ENCODE measurements around the gene TIGD1. TPM values are rescaled to one million over a fixed set of nuclear protein-coding genes. Genes with fewer than 3 reads are reported as not detected.

TIGD1 gene
- total and polyA plus RNA-seq, 4 donors, result 2.0 to 6.0 (median 4.5) TPM

DNA sequence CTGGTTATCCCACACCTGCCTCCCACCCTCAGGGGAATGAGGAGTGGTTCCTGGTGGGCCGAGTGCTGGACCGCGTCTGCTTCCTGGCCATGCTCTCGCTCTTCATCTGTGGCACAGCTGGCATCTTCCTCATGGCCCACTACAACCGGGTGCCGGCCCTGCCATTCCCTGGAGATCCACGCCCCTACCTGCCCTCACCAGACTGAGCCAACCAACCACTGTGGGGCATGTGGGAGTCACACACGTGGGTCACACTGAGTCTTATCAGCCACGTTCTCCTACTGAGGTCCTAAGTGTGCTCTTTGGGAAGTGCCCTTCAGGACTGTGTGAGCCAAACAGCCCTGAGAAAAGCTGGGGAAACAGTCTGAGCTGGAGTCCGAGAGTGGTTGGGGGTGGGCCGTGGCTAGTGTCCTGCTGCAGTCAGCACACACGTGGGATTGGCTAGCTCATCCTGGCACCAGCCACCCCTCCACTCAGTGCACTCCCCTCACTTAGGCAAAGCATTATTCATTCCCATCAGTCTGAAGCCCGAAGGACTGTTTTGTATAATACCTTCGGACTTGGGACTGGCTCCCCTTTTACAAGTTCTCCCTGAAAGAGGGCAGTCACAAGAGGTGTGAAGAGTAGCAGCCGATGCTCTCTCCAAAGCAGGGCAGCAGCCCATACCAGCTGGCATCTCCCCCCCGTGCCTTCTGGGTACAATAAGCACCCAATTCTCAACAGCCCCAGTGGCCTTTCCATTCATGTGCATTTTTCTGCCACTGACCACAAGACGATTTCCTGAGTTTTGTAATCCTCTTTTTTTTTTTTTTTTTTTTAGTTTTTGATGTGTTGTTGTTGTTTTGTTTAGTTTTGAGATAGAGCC lies 4.6 kb downstream of the TIGD1 start:
- Histone ChIP-seq H3K27ac (ENCODE audit: low read depth in 1 of 2, low read length in 1 of 2) (no peak overlapping the region), H3K9me3 (ENCODE audit: control insufficient read depth in 4 of 4, insufficient read depth in 3 of 4, low read length in 3 of 4) (peaks cover 0 to 13% (median 1%) of the 10 kb centered on the region in 4 donors), H3K9ac (ENCODE audit: insufficient read depth in 1 of 2, low read length in 2 of 2) (no peak overlapping the region), H3K4me1 (ENCODE audit: control insufficient read depth in 5 of 5, insufficient read depth in 5 of 5, low read length in 5 of 5) (peaks cover 0 to 4% (median 3%) of the 10 kb centered on the region in 5 donors), H3K36me3 (ENCODE audit: control insufficient read depth in 4 of 4, insufficient read depth in 4 of 4, low read length in 4 of 4) (peaks cover 0 to 20% (median 10%) of the 10 kb centered on the region in 4 donors), H3K4me3 (no peak overlapping the region), H3K27me3 (ENCODE audit: control insufficient read depth in 3 of 3, insufficient read depth in 3 of 3, low read length in 2 of 3) (no peaks in the 10 kb centered on the region)
- 74 to 88% methylated on average over 17 of the region's 17 CpGs for WGBS, 2 donors
- ATAC-seq (ENCODE audit: insufficient read depth, low FRiP score) (no peak), DNase-seq (no peak)
- TF ChIP-seq, protein P1, sequence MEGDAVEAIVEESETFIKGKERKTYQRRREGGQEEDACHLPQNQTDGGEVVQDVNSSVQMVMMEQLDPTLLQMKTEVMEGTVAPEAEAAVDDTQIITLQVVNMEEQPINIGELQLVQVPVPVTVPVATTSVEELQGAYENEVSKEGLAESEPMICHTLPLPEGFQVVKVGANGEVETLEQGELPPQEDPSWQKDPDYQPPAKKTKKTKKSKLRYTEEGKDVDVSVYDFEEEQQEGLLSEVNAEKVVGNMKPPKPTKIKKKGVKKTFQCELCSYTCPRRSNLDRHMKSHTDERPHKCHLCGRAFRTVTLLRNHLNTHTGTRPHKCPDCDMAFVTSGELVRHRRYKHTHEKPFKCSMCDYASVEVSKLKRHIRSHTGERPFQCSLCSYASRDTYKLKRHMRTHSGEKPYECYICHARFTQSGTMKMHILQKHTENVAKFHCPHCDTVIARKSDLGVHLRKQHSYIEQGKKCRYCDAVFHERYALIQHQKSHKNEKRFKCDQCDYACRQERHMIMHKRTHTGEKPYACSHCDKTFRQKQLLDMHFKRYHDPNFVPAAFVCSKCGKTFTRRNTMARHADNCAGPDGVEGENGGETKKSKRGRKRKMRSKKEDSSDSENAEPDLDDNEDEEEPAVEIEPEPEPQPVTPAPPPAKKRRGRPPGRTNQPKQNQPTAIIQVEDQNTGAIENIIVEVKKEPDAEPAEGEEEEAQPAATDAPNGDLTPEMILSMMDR (IDR thresholded peaks at IDR 0.05; ENCODE audit: control extremely low read depth, extremely low read depth), result no peak

DNA sequence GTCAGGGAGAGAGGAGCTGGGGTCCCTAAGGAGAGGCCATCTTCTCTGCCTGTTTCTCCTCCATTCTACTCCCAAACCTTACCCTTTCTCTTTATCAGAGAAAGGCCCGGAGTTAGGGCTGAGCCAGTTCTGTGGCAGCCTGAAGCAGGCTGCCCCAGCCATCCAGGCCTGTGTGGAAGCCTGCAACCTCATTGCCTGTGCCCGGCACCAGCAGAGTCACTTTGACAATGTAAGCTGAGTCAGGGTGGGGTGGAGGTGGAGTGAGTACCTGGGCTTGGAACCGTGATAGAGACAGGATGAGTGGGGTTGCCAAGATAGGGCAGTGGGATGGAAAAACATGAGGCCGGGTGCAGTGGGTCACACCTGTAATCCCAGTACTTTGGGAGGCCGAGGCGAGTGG lies 5.7 kb downstream of the TIGD1 start:
- WGBS, 2 donors, result 93 to 94% methylated on average over 6 of the region's 6 CpGs
- TF ChIP-seq, protein P1 (IDR thresholded peaks at IDR 0.05; ENCODE audit: control extremely low read depth, extremely low read depth), result no peak
- H3K27me3 ChIP-seq (ENCODE audit: control insufficient read depth in 3 of 3, insufficient read depth in 3 of 3, low read length in 2 of 3), result no peaks in the 10 kb centered on the region
- no peak for DNase-seq
- ATAC-seq (ENCODE audit: insufficient read depth, low FRiP score), result no peak
- peaks cover 0 to 20% (median 10%) of the 10 kb centered on the region in 4 donors for H3K36me3 ChIP-seq (ENCODE audit: control insufficient read depth in 4 of 4, insufficient read depth in 4 of 4, low read length in 4 of 4)
- H3K4me3 ChIP-seq, result no peak overlapping the region
- no peak overlapping the region for H3K9ac ChIP-seq (ENCODE audit: insufficient read depth in 1 of 2, low read length in 2 of 2)
- H3K9me3 ChIP-seq (ENCODE audit: control insufficient read depth in 4 of 4, insufficient read depth in 3 of 4, low read length in 3 of 4), result peaks cover 0 to 13% (median 1%) of the 10 kb centered on the region in 4 donors
- no peak overlapping the region for H3K27ac ChIP-seq (ENCODE audit: low read depth in 1 of 2, low read length in 1 of 2)
- H3K4me1 ChIP-seq (ENCODE audit: control insufficient read depth in 5 of 5, insufficient read depth in 5 of 5, low read length in 5 of 5), result peaks cover 0 to 4% (median 2%) of the 10 kb centered on the region in 5 donors

DNA sequence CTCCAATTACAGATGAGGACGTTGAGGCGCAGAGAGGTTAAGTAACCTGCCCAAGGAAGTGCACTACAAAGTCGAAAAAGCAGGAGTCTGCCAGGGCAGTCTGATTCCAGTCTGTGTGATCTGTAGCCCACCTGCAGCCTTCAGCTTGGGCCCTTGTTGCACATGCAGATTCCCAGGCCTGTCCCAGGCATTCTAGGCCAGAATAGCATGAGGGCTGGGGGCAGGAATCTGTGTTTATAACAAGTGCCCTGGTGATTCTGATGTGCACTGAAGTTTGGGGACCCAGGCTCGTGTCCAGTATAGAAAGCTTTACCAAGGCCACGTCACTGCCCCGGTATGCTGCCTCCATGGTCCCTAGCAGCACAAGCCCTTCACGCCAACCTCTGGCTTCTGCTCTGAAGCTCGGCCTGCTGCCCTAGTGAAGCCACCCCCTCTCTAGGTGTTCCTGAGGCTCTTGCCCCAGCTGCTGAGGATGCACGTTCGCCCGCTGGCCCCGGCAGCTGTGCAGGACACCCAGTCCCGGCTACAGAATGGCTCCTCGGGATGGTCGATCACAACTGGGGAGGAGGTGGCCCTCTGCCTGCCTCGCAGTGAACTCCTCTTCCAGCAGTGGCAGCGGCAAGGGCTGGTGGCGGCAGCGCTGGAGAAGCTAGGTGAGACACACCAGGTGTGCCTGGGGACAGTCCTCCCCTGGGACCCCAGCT lies 6.3 kb downstream of the TIGD1 start:
- DNase-seq, result no peak
- no peak overlapping the region for H3K9ac ChIP-seq (ENCODE audit: insufficient read depth in 1 of 2, low read length in 2 of 2)
- 92 to 94% methylated on average over 19 of the region's 19 CpGs for WGBS, 2 donors

More for the DNA sequence above, 6.3 kb downstream of the TIGD1 start:
- Histone ChIP-seq H3K4me1 (ENCODE audit: control insufficient read depth in 5 of 5, insufficient read depth in 5 of 5, low read length in 5 of 5) (peaks cover 0 to 6% (median 0%) of the 10 kb centered on the region in 5 donors), H3K27ac (ENCODE audit: low read depth in 1 of 2, low read length in 1 of 2) (no peak overlapping the region), H3K4me3 (no peak overlapping the region), H3K27me3 (ENCODE audit: control insufficient read depth in 3 of 3, insufficient read depth in 3 of 3, low read length in 2 of 3) (peaks cover 0 to under 1% (median 0%) of the 10 kb centered on the region in 3 donors), H3K36me3 (ENCODE audit: control insufficient read depth in 4 of 4, insufficient read depth in 4 of 4, low read length in 4 of 4) (peaks cover 0 to 20% (median 10%) of the 10 kb centered on the region in 4 donors), H3K9me3 (ENCODE audit: control insufficient read depth in 4 of 4, insufficient read depth in 3 of 4, low read length in 3 of 4) (peaks cover 0 to 9% (median 1%) of the 10 kb centered on the region in 4 donors)
- TF ChIP-seq, protein P1 (IDR thresholded peaks at IDR 0.05; ENCODE audit: control extremely low read depth, extremely low read depth), result no peak
- ATAC-seq (ENCODE audit: insufficient read depth, low FRiP score), result no peak
